Liver (tissue), 9 donors: ENCODE results near the gene CDH19. TPM values are rescaled to one million over a fixed set of nuclear protein-coding genes. Genes with fewer than 3 reads are reported as not detected.
"Not testable (repeated sequence)": the region's sequence is repeated elsewhere in the genome, so short reads cannot be mapped to it uniquely, and the experiment has no call there.

Experiments
- DNase-seq: peaks from one replicate; pipeline ENCODE4 v3.0.0-alpha.2; 2017; ENCODE audit warnings: low spot score
- H3K27ac ChIP-seq, 2 donors: one replicate each; pipeline ENCODE4 v1.7.0; 2013; ENCODE audit warnings: inconsistent platforms in 2 of 2, low read length in 2 of 2, control low read depth in 1 of 2, low read depth in 1 of 2, mild to moderate bottlenecking in 1 of 2
- H3K27me3 ChIP-seq, 4 donors: one replicate each; pipeline versions ENCODE4 v1.6.1 to v1.7.0; 2013; ENCODE audit warnings: low read length in 3 of 4, inconsistent platforms in 1 of 4, mild to moderate bottlenecking in 1 of 4, moderate library complexity in 1 of 4; ENCODE audit not compliant: control insufficient read depth in 4 of 4, insufficient read depth in 4 of 4
- H3K36me3 ChIP-seq, 4 donors: one replicate each; pipeline versions ENCODE4 v1.6.1 to v1.7.0; 2013; ENCODE audit warnings: low read length in 3 of 4, mild to moderate bottlenecking in 3 of 4, low read depth in 1 of 4, moderate library complexity in 1 of 4; ENCODE audit not compliant: control insufficient read depth in 4 of 4, insufficient read depth in 3 of 4
- H3K4me1 ChIP-seq, 4 donors: one replicate each; pipeline versions ENCODE4 v1.6.1 to v1.7.0; 2013; ENCODE audit warnings: low read length in 3 of 4, mild to moderate bottlenecking in 3 of 4, moderate library complexity in 1 of 4; ENCODE audit not compliant: control insufficient read depth in 4 of 4, insufficient read depth in 4 of 4
- H3K4me3 ChIP-seq, 3 donors: one replicate each; pipeline versions ENCODE4 v1.6.1 to v1.7.0; 2013; ENCODE audit warnings: low read length in 3 of 3, control low read depth in 1 of 3, low read depth in 1 of 3, mild to moderate bottlenecking in 1 of 3
- H3K9ac ChIP-seq, 2 donors: one replicate each; pipeline ENCODE4 v1.7.0; 2013; ENCODE audit warnings: low read length in 2 of 2, mild to moderate bottlenecking in 2 of 2, moderate library complexity in 2 of 2, control low read depth in 1 of 2, low read depth in 1 of 2
- H3K9me3 ChIP-seq, 4 donors: one replicate each; pipeline versions ENCODE4 v1.6.1 to v1.7.0; 2013; ENCODE audit warnings: low read length in 3 of 4; ENCODE audit not compliant: control insufficient read depth in 4 of 4
- ATF3 ChIP-seq: IDR thresholded peaks from 2 replicates; pipeline ENCODE4 v1.6.1; 2016; ENCODE audit warnings: antibody characterized with exemption
- CTCF ChIP-seq: fragments of 150-350 bp; IDR thresholded peaks from 2 replicates; pipeline ENCODE4 v1.5.1; 2017; ENCODE audit warnings: improper control_type of control experiment, low read depth, low read length; ENCODE audit not compliant: missing input control
- EGR1 ChIP-seq, 2 donors: IDR thresholded peaks; 2 replicates each; pipeline ENCODE4 v1.6.1; 2016 to 2018; ENCODE audit warnings: antibody characterized with exemption in 2 of 2, low read depth in 2 of 2
- FOXA1 ChIP-seq: IDR thresholded peaks from 2 replicates; pipeline ENCODE4 v1.6.1; 2016; ENCODE audit warnings: antibody characterized with exemption
- FOXA2 ChIP-seq: IDR thresholded peaks from 2 replicates; pipeline ENCODE4 v1.6.1; 2016; ENCODE audit warnings: antibody characterized with exemption
- GABPA ChIP-seq, 2 donors: IDR thresholded peaks in 1 of 2; conservative IDR thresholded peaks in 1 of 2; 2 replicates each; pipeline ENCODE4 v1.6.1; 2016; ENCODE audit warnings: antibody characterized with exemption in 2 of 2, mild to moderate bottlenecking in 1 of 2, moderate library complexity in 1 of 2
- HNF4A ChIP-seq, 2 donors: conservative IDR thresholded peaks; 2 replicates each; pipeline ENCODE4 v1.6.1; 2016; ENCODE audit warnings: antibody characterized with exemption in 2 of 2, mild to moderate bottlenecking in 2 of 2
- HNF4G ChIP-seq: IDR thresholded peaks from 2 replicates; pipeline ENCODE4 v1.6.1; 2016; ENCODE audit warnings: antibody characterized with exemption
- JUND ChIP-seq, 2 donors: IDR thresholded peaks; 2 replicates each; pipeline ENCODE4 v1.6.1; 2016; ENCODE audit warnings: antibody characterized with exemption in 2 of 2
- MAX ChIP-seq: IDR thresholded peaks from 2 replicates; pipeline ENCODE4 v1.6.1; 2016; ENCODE audit warnings: antibody characterized with exemption
- NR2F2 ChIP-seq: IDR thresholded peaks from 2 replicates; pipeline ENCODE4 v1.6.1; 2016; ENCODE audit warnings: antibody characterized with exemption
- RAD21 ChIP-seq, 2 donors: IDR thresholded peaks; 2 replicates each; pipeline ENCODE4 v1.6.1; 2016; ENCODE audit warnings: antibody characterized with exemption in 2 of 2, mild to moderate bottlenecking in 2 of 2
- REST ChIP-seq: IDR thresholded peaks from 2 replicates; pipeline ENCODE4 v1.6.1; 2016; ENCODE audit warnings: antibody characterized with exemption, mild to moderate bottlenecking
- RXRA ChIP-seq, 2 donors: IDR thresholded peaks; 2 replicates each; pipeline ENCODE4 v1.6.1; 2017 to 2018; ENCODE audit warnings: antibody characterized with exemption in 2 of 2, mild to moderate bottlenecking in 1 of 2
- SP1 ChIP-seq: IDR thresholded peaks from 2 replicates; pipeline ENCODE4 v1.6.1; 2018; ENCODE audit warnings: antibody characterized with exemption, mild to moderate bottlenecking
- TAF1 ChIP-seq: conservative IDR thresholded peaks from 2 replicates; pipeline ENCODE4 v1.6.1; 2016; ENCODE audit warnings: antibody characterized with exemption, mild to moderate bottlenecking
- YY1 ChIP-seq: IDR thresholded peaks from 2 replicates; pipeline ENCODE4 v1.6.1; 2016; ENCODE audit warnings: antibody characterized with exemption, mild to moderate bottlenecking
- ZBTB33 ChIP-seq: IDR thresholded peaks from 2 replicates; pipeline ENCODE4 v1.6.1; 2016; ENCODE audit warnings: antibody characterized with exemption
- WGBS: extraction: QIAGEN DNeasy Blood & Tissue Kit; methylation state at CpG from one replicate; pipeline ENCODE4 v1.1.7; 2013; 5-methylcytosine and 5-hydroxymethylcytosine counted together
- polyA plus RNA-seq, 2 donors: library from polyadenylated mRNA; stranded (reverse) in 1 of 2; unstranded in 1 of 2; fragments of 200-250 nt in 1 of 2; fragments of >200 nt in 1 of 2; fragmentation: Nextera tagmentation in 1 of 2; extraction: Ambion mirVana in 1 of 2; gene quantifications; one replicate each; pipeline versions ENCODE4 v1.2.1 to v1.2.3, GENCODE V29; 2013 to 2015
- total RNA-seq, 2 donors: library from RNA; depleted of rRNA; stranded (reverse); fragments of >200 nt; gene quantifications; one replicate each; pipeline ENCODE4 v1.2.3, GENCODE V29; 2014
- donor health status: healthy.
- donor health status: healthy.
- donor health status: healthy.
- donor health status: healthy.
- donor health status: healthy.

Gene CDH19
- total and polyA plus RNA-seq, 4 donors = 0.65 to 8.0 (median 1.5) TPM

GRCh38 chr18:66473882-66474281 lies 130.0 kb downstream of the CDH19 start (continued):
- TF ChIP-seq CTCF (no peak), YY1 (no peak), HNF4G (no peak), FOXA1 (no peak), RXRA (IDR thresholded peaks at IDR 0.05) (no peak)

- 77% methylated on average over 5 of the region's 5 CpGs for WGBS
- H3K9ac ChIP-seq, DNase-seq, H3K36me3 ChIP-seq, H3K27ac ChIP-seq, H3K4me3 ChIP-seq, H3K27me3 ChIP-seq, H3K4me1 ChIP-seq, H3K9me3 ChIP-seq: not testable (repeated sequence)
Measured at GRCh38 chr18:66466184-66466583, 137.7 kb downstream of the CDH19 start.

- no peak overlapping the region for H3K27ac ChIP-seq
- no peaks in the 10 kb centered on the region for H3K9me3 ChIP-seq
- H3K36me3 ChIP-seq = no peaks in the 10 kb centered on the region
- no peak for DNase-seq
- no peak overlapping the region for H3K4me3 ChIP-seq
- no peaks in the 10 kb centered on the region for H3K27me3 ChIP-seq
- no peak overlapping the region for H3K9ac ChIP-seq
- H3K4me1 ChIP-seq = no peaks in the 10 kb centered on the region
- WGBS = 47% methylated on average over 3 of the region's 3 CpGs
- no peak for TF ChIP-seq CTCF
- TF ChIP-seq NR2F2 = no peak
- no peak for TF ChIP-seq ATF3
- TF ChIP-seq JUND (IDR thresholded peaks at IDR 0.05) = no peak
- no peak for TF ChIP-seq RAD21 (IDR thresholded peaks at IDR 0.05)
- TF ChIP-seq REST = no peak
- TF ChIP-seq EGR1 (IDR thresholded peaks at IDR 0.05; ENCODE audit: low read depth in 2 of 2) = no peak
- TF ChIP-seq FOXA2 = no peak
- no peak for TF ChIP-seq SP1
- TF ChIP-seq YY1 = no peak
- no peak for TF ChIP-seq ZBTB33
- TF ChIP-seq HNF4A (conservative IDR thresholded peaks at IDR 0.05) = no peak
- TF ChIP-seq RXRA (IDR thresholded peaks at IDR 0.05) = no peak
- TF ChIP-seq TAF1 = no peak
- no peak for TF ChIP-seq GABPA (IDR thresholded peaks at IDR 0.05 in 1 of 2, conservative IDR thresholded peaks at IDR 0.05 in 1 of 2)
- TF ChIP-seq HNF4G = no peak
- no peak for TF ChIP-seq MAX
- no peak for TF ChIP-seq FOXA1
Measured at GRCh38 chr18:66461344-66461743, 142.5 kb downstream of the CDH19 start.
